ENCODE results near the gene SNX27. TPM values are rescaled to one million over a fixed set of nuclear protein-coding genes. Genes with fewer than 3 reads are reported as not detected.

SNX27 gene
- polyA plus RNA-seq, 3 donors, result 40.1 to 57.1 (median 47.6) TPM

- no peak overlapping the region for H3K27ac ChIP-seq (ENCODE audit: low read depth in 1 of 2, low read length in 2 of 2)
- H3K36me3 Mint-ChIP-seq, result no peaks in the 10 kb centered on the region
- H3K4me3 ChIP-seq (replicated peaks in 1 of 3; ENCODE audit: low read depth in 2 of 3, low read length in 3 of 3), result no peak overlapping the region
- H3K36me3 ChIP-seq (replicated peaks in 1 of 2; ENCODE audit: control insufficient read depth in 1 of 2, insufficient read depth in 2 of 2, low read length in 2 of 2), result no peaks in the 10 kb centered on the region
- no peaks in the 10 kb centered on the region for H3K4me1 ChIP-seq (ENCODE audit: control insufficient read depth in 1 of 2, insufficient read depth in 2 of 2, low read length in 2 of 2)
- H3K9me3 ChIP-seq (replicated peaks in 1 of 2; ENCODE audit: control insufficient read depth in 1 of 2, insufficient read depth in 1 of 2, low read length in 2 of 2), result no peaks in the 10 kb centered on the region
- H3K4me2 ChIP-seq (replicated peaks; ENCODE audit: extremely low read depth, low read length, poor library complexity, severe bottlenecking), result no peak overlapping the region
- no peaks in the 10 kb centered on the region for H4K20me1 ChIP-seq (ENCODE audit: insufficient read depth, low read length)
- no peak overlapping the region for H3K4me3 Mint-ChIP-seq
- H3K27me3 ChIP-seq (ENCODE audit: control insufficient read depth in 2 of 2, insufficient read depth in 2 of 2, low read length in 2 of 2), result peaks cover 10% of the 10 kb centered on the region in 2 donors
- no peak overlapping the region for H3K27ac Mint-ChIP-seq
- H3K9ac ChIP-seq (ENCODE audit: insufficient read depth, low read length, poor library complexity, severe bottlenecking), result no peak overlapping the region
- no peak overlapping the region for H2AFZ ChIP-seq (ENCODE audit: insufficient read depth, low read depth, low read length, poor library complexity, severe bottlenecking)
- TF ChIP-seq, protein P1, sequence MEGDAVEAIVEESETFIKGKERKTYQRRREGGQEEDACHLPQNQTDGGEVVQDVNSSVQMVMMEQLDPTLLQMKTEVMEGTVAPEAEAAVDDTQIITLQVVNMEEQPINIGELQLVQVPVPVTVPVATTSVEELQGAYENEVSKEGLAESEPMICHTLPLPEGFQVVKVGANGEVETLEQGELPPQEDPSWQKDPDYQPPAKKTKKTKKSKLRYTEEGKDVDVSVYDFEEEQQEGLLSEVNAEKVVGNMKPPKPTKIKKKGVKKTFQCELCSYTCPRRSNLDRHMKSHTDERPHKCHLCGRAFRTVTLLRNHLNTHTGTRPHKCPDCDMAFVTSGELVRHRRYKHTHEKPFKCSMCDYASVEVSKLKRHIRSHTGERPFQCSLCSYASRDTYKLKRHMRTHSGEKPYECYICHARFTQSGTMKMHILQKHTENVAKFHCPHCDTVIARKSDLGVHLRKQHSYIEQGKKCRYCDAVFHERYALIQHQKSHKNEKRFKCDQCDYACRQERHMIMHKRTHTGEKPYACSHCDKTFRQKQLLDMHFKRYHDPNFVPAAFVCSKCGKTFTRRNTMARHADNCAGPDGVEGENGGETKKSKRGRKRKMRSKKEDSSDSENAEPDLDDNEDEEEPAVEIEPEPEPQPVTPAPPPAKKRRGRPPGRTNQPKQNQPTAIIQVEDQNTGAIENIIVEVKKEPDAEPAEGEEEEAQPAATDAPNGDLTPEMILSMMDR (IDR thresholded peaks at IDR 0.05), result no peak
- no peaks in the 10 kb centered on the region for H3K9me3 Mint-ChIP-seq
- intact Hi-C loops (cut with micrococcal nuclease), result no loop called here
- H3K4me1 Mint-ChIP-seq, result no peaks in the 10 kb centered on the region
- WGBS (ENCODE audit: insufficient coverage), result 85% methylated on average over 5 of the region's 19 CpGs
- peaks cover 24 to 39% (median 38%) of the 10 kb centered on the region in 3 donors for H3K27me3 Mint-ChIP-seq (ENCODE audit: low read depth in 3 of 3)
- no peak for DNase-seq
- no peaks in the 10 kb centered on the region for H3K79me2 ChIP-seq (ENCODE audit: insufficient read depth, low read length)
Observed at GRCh38 chr1:151728151-151729054, 116.6 kb downstream of the SNX27 start.

GRCh38 chr1:151729157-151729965 lies 117.5 kb downstream of the SNX27 start:
- Mint-ChIP-seq H3K9me3 (no peaks in the 10 kb centered on the region), H3K36me3 (no peaks in the 10 kb centered on the region), H3K4me1 (no peaks in the 10 kb centered on the region), H3K27me3 (ENCODE audit: low read depth in 3 of 3) (peaks cover 20 to 30% (median 30%) of the 10 kb centered on the region in 3 donors), H3K4me3 (no peak overlapping the region), H3K27ac (peak overlapping the region in 1 of 7 donors; percentile 52)
- H3K79me2 ChIP-seq (ENCODE audit: insufficient read depth, low read length), result no peaks in the 10 kb centered on the region
- no peak overlapping the region for H2AFZ ChIP-seq (ENCODE audit: insufficient read depth, low read depth, low read length, poor library complexity, severe bottlenecking)
- H3K4me1 ChIP-seq (ENCODE audit: control insufficient read depth in 1 of 2, insufficient read depth in 2 of 2, low read length in 2 of 2), result no peaks in the 10 kb centered on the region
- TF ChIP-seq, protein P1 (IDR thresholded peaks at IDR 0.05), result no peak
- peaks cover 1 to 2% of the 10 kb centered on the region in 2 donors for H3K27me3 ChIP-seq (ENCODE audit: control insufficient read depth in 2 of 2, insufficient read depth in 2 of 2, low read length in 2 of 2)
- H3K27ac ChIP-seq (ENCODE audit: low read depth in 1 of 2, low read length in 2 of 2), result no peak overlapping the region
- H3K4me2 ChIP-seq (replicated peaks; ENCODE audit: extremely low read depth, low read length, poor library complexity, severe bottlenecking), result no peak overlapping the region
- no peak overlapping the region for H3K9ac ChIP-seq (ENCODE audit: insufficient read depth, low read length, poor library complexity, severe bottlenecking)
- no peak for DNase-seq
- no peak overlapping the region for H3K4me3 ChIP-seq (replicated peaks in 1 of 3; ENCODE audit: low read depth in 2 of 3, low read length in 3 of 3)
- intact Hi-C loops (cut with micrococcal nuclease), result no loop called here
- 92% methylated on average over 6 of the region's 10 CpGs for WGBS (ENCODE audit: insufficient coverage)
- H3K9me3 ChIP-seq (replicated peaks in 1 of 2; ENCODE audit: control insufficient read depth in 1 of 2, insufficient read depth in 1 of 2, low read length in 2 of 2), result no peaks in the 10 kb centered on the region
- H3K36me3 ChIP-seq (replicated peaks in 1 of 2; ENCODE audit: control insufficient read depth in 1 of 2, insufficient read depth in 2 of 2, low read length in 2 of 2), result no peaks in the 10 kb centered on the region
- no peaks in the 10 kb centered on the region for H4K20me1 ChIP-seq (ENCODE audit: insufficient read depth, low read length)
